Muscle of leg (tissue), 11 donors: ENCODE data around the gene XRCC1. TPM values are rescaled to one million over a fixed set of nuclear protein-coding genes. Genes with fewer than 3 reads are reported as not detected.
A peak's percentile ranks its signal among the peaks of the same experiment; 100 is the strongest.
"Not testable (repeated sequence)": the region's sequence is repeated elsewhere in the genome, so short reads cannot be mapped to it uniquely, and the experiment has no call there.

Experiments
- DNase-seq: peaks from one replicate; pipeline ENCODE4 v3.0.0; 2013
- H3K27ac ChIP-seq: one replicate; pipeline ENCODE4 v1.5.1; 2013; ENCODE audit warnings: mild to moderate bottlenecking, low read length, control low read depth
- H3K27me3 ChIP-seq: one replicate; pipeline ENCODE4 v1.6.1; 2013; ENCODE audit warnings: low read length; ENCODE audit not compliant: control insufficient read depth, insufficient read depth
- H3K36me3 ChIP-seq: one replicate; pipeline ENCODE4 v1.6.1; 2013; ENCODE audit warnings: low read length; ENCODE audit not compliant: control insufficient read depth, insufficient read depth
- H3K4me1 ChIP-seq: one replicate; pipeline ENCODE4 v1.6.1; 2013; ENCODE audit warnings: low read length; ENCODE audit not compliant: control insufficient read depth, insufficient read depth
- H3K4me3 ChIP-seq: one replicate; pipeline ENCODE4 v1.5.1; 2013; ENCODE audit warnings: low read length, control low read depth
- H3K9me3 ChIP-seq: replicated peaks from 2 replicates; pipeline ENCODE4 v1.6.1; 2013; ENCODE audit warnings: low read depth, low read length; ENCODE audit not compliant: control insufficient read depth
- WGBS: methylation state at CpG from one replicate; pipeline ENCODE4 v1.1.5; 2013; ENCODE audit warnings: missing lambda C conversion rate; ENCODE audit not compliant: insufficient coverage; 5-methylcytosine and 5-hydroxymethylcytosine counted together
- polyA plus RNA-seq, 8 donors: library from polyadenylated mRNA; unstranded; fragments of 120-200 nt; gene quantifications; one replicate each; pipeline versions ENCODE4 v1.2.1 to v1.2.3, GENCODE V29; 2013; ENCODE audit warnings: inconsistent platforms in 1 of 8, low replicate concordance in 1 of 8; ENCODE audit not compliant: insufficient read length in 8 of 8, insufficient read depth in 1 of 8
- total RNA-seq: library from RNA; stranded (reverse); fragments of 120-200 nt; gene quantifications from one replicate; pipeline ENCODE4 v1.2.4, GENCODE V29; 2013

XRCC1 gene
- total and polyA plus RNA-seq, 9 donors, result 27.7 to 42.5 (median 34.8) TPM

GRCh38 chr19:43522929-43523328 lies 52.4 kb downstream of the XRCC1 start:
- DNase-seq, result no peak
- Histone ChIP-seq H3K27ac (no peak overlapping the region), H3K4me1 (peaks cover 24% of the 10 kb centered on the region), H3K9me3 (no peaks in the 10 kb centered on the region), H3K36me3 (no peaks in the 10 kb centered on the region), H3K27me3 (no peaks in the 10 kb centered on the region), H3K4me3 (no peak overlapping the region)
- WGBS, result 100% methylated on average over 1 of the region's 5 CpGs

DNA sequence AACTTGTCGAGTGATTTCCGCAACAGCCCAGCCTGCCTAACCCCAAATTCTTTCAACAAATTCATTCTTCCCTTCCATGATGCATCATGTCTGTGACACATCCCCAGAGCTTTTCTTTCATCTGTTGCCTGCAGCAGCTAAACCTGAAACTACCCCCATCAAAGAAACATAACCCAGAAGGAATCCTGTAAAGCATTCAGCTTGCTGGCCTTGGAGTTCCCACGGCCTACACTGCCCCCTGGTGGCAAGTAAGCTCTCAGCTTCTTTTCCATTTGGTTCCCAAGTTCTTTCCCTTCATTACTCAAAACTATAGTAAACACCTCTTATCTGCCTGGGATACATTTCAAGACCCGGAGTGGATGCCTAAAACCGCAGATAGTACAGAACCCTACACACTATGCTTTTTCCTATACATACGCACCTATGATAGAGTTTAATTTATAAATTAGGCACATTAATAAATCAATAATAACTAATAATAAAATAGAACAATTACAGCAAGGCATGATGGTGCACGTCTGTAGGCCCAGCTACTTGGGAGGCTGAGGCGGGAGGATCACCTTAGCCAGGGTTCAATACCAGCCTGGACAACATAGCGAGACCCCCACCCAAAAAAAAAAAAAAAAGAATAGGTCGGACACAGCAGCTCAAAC lies 55.8 kb downstream of the XRCC1 start:
- no peak overlapping the region for H3K4me3 ChIP-seq
- H3K36me3 ChIP-seq, result no peaks in the 10 kb centered on the region
- whole genome bisulfite sequencing, result 67% methylated on average over 3 of the region's 10 CpGs
- no peaks in the 10 kb centered on the region for H3K27me3 ChIP-seq
- H3K27ac ChIP-seq, result no peak overlapping the region
- H3K9me3 ChIP-seq, result no peaks in the 10 kb centered on the region
- H3K4me1 ChIP-seq, result no peaks in the 10 kb centered on the region
- DNase-seq, result peak; percentile 88

DNA sequence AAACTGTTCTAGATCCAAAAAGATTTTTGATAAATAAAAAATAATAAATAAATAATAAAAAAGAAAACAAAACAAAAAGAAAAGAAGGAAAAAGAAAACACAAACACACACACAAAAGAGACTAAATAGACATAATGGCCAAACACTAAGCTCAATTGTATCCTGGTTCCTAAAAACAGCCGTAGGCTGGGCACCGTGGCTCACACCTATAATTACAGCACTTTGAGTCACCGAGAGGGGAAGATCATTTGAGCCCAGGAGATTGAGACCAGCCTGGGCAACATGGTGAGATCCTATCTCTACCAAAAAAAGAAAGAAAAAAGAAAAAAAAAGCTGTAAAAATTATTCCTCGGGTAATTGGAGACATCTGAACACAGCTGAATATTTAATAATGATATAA lies 57.3 kb downstream of the XRCC1 start:
- DNase-seq, result no peak
- H3K4me1 ChIP-seq, result no peaks in the 10 kb centered on the region
- no peaks in the 10 kb centered on the region for H3K27me3 ChIP-seq
- H3K36me3 ChIP-seq, result no peaks in the 10 kb centered on the region
- no CpG with 5 or more reads among the region's 4 CpGs for WGBS
- H3K4me3 ChIP-seq, result no peak overlapping the region
- no peak overlapping the region for H3K27ac ChIP-seq
- no peaks in the 10 kb centered on the region for H3K9me3 ChIP-seq

- H3K36me3 ChIP-seq, result peaks cover 15% of the 10 kb centered on the region
- not testable (repeated sequence) for H3K27me3 ChIP-seq, H3K9me3 ChIP-seq, H3K4me1 ChIP-seq, DNase-seq, H3K27ac ChIP-seq, H3K4me3 ChIP-seq
Measured at GRCh38 chr19:43512399-43512798, 62.9 kb downstream of the XRCC1 start.

DNA sequence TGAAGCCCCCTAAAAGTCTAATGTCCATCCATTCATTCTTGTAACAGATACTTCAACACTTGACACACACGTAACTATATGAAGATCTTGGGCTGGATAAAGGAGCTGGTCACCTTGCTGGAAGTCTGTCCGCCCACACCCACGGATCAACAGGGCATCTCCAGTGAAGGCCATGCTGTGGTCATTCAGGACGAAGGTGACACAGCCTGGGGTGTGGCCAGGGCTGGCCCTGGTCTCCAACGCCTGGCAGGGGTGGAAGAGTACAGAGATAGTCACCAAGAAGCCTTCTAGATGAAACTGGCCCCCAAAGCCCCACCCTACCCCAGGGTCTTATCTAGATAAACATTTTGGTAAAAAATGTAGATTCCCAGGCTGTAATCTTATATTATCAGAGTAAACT lies 64.0 kb downstream of the XRCC1 start:
- no peaks in the 10 kb centered on the region for H3K9me3 ChIP-seq
- DNase-seq, result no peak
- H3K36me3 ChIP-seq, result peaks cover 19% of the 10 kb centered on the region
- H3K27me3 ChIP-seq, result no peaks in the 10 kb centered on the region
- H3K27ac ChIP-seq, result no peak overlapping the region
- H3K4me3 ChIP-seq, result no peak overlapping the region
- 96% methylated on average over 4 of the region's 5 CpGs for WGBS
- no peaks in the 10 kb centered on the region for H3K4me1 ChIP-seq

DNA sequence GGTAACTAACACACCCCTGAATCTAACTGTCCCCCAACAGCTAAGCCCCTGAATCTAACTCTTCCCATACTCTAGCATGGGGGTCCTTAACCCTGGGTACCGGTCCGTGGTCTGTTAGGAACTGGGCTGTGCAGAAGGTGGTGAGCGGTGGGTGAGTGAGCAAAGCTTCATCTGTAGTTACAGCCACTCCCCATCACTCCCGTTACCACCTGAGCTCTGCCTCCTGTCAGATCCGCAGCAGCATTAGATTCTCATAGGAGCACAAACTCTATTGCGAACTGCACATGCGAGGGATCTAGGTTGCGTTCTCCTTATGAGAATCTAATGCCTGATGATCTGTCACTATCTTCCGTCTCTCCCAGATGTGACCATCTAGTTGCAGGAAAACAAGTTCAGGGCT lies 64.6 kb downstream of the XRCC1 start:
- WGBS, result 100% methylated on average over 5 of the region's 9 CpGs
- Histone ChIP-seq H3K4me3 (no peak overlapping the region), H3K4me1 (no peaks in the 10 kb centered on the region), H3K27me3 (no peaks in the 10 kb centered on the region), H3K27ac (no peak overlapping the region), H3K9me3 (no peaks in the 10 kb centered on the region), H3K36me3 (peaks cover 23% of the 10 kb centered on the region)
- DNase-seq, result no peak

DNA sequence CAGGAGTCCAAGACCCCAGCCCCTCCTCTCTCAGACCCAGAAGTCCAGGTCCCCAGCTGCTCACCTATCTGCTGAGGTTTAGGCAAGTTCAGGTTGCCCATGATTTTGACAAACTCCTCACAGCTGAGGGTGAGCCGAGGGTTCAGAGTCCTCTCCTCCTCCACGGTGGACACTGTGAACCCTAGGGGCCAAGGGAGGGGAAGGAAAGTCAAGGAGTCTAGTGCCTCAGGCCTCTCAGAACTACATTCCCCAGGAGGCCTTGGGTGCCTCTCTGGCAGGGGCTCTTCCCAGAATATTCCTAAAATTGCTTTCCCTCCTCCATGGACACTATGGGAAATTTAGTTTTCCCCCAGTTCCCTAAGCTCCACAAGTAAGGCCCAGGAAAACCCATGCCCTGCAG lies 67.4 kb downstream of the XRCC1 start:
- Histone ChIP-seq H3K4me1 (peaks cover 19% of the 10 kb centered on the region), H3K4me3 (no peak overlapping the region), H3K27ac (no peak overlapping the region), H3K27me3 (no peaks in the 10 kb centered on the region), H3K9me3 (no peaks in the 10 kb centered on the region), H3K36me3 (peaks cover 23% of the 10 kb centered on the region)
- no peak for DNase-seq
- no CpG with 5 or more reads among the region's 2 CpGs for WGBS

DNA sequence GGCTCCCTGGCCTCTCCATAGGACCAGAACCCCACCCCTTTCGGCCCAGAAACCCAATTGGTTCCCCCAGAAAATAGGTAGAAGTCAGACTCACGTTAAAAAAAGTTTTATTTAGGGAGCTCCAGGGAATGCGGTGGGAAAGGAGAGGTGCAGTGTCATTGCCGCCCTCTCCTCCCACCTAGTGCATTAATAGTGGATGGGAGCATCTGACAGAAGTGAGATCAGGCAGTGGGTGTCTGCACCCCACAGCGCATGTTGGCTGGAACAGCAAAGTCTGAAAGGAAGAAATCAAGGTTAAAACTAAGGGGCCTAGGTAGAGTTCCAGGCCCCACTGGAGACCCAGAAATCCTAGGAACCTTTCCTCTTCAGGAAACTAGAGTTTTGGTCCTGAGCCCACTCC lies 68.7 kb downstream of the XRCC1 start:
- no peak for DNase-seq
- Histone ChIP-seq H3K27ac (no peak overlapping the region), H3K9me3 (no peaks in the 10 kb centered on the region), H3K27me3 (peaks cover 12% of the 10 kb centered on the region), H3K4me3 (no peak overlapping the region), H3K36me3 (peaks cover 23% of the 10 kb centered on the region), H3K4me1 (peaks cover 26% of the 10 kb centered on the region)
- no CpG with 5 or more reads among the region's 5 CpGs for WGBS

- 100% methylated on average over 4 of the region's 5 CpGs for WGBS
- peaks cover 13% of the 10 kb centered on the region for H3K27me3 ChIP-seq
- no peaks in the 10 kb centered on the region for H3K9me3 ChIP-seq
- no peak overlapping the region for H3K27ac ChIP-seq
- no peak overlapping the region for H3K4me3 ChIP-seq
- peaks cover 23% of the 10 kb centered on the region for H3K36me3 ChIP-seq
- peaks cover 26% of the 10 kb centered on the region for H3K4me1 ChIP-seq
- DNase-seq, result no peak
Measured at GRCh38 chr19:43505941-43506340, 69.4 kb downstream of the XRCC1 start.

DNA sequence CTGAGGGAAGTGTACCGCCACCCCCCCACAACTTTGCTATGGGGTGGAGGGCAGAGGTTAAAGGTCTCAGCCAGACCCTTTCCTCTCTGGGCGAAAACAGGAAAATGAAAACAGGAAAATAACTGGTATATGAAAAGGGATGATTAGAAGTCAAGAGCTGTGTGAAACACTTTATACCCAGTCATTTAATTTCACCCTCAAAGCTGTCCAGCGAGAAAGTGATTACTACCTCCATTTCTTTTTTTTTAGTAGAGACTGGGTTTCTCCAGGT lies 70.2 kb downstream of the XRCC1 start:
- no peak overlapping the region for H3K4me3 ChIP-seq
- 83% methylated on average over 1 of the region's 3 CpGs for WGBS
- peaks cover 26% of the 10 kb centered on the region for H3K4me1 ChIP-seq
- no peak for DNase-seq
- peaks cover 13% of the 10 kb centered on the region for H3K27me3 ChIP-seq
- peak overlapping the region; percentile 74 for H3K27ac ChIP-seq
- peaks cover 23% of the 10 kb centered on the region for H3K36me3 ChIP-seq
- no peaks in the 10 kb centered on the region for H3K9me3 ChIP-seq
